Measurements from ENCODE around the gene NTN4. TPM values are rescaled to one million over a fixed set of nuclear protein-coding genes. Genes with fewer than 3 reads are reported as not detected.

NTN4 gene
- total and polyA plus RNA-seq, 7 donors = 3.7 to 17.4 (median 7.2) TPM

DNA sequence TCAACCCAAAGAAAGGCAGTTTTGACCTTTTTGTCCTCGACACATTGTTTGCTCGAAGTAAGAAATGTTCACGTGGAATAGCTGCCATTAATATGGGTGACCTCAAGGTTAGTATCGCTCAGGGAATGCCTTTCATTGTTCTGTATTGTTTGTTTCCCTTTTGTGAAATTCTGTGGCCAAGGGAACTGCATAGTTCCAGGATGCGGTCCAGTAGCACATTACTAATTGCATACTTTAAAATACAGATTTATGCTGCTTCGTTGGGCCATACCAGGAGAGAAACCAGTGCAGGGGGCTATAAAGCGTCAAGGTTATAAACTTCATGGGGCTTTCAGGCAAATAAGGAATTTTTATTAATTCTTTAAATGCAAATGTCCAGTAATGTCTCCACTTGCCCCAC lies 166.0 kb downstream of the NTN4 start:
- TF ChIP-seq EP300 (IDR thresholded peaks at IDR 0.05) = no peak
- TF ChIP-seq, protein P1, sequence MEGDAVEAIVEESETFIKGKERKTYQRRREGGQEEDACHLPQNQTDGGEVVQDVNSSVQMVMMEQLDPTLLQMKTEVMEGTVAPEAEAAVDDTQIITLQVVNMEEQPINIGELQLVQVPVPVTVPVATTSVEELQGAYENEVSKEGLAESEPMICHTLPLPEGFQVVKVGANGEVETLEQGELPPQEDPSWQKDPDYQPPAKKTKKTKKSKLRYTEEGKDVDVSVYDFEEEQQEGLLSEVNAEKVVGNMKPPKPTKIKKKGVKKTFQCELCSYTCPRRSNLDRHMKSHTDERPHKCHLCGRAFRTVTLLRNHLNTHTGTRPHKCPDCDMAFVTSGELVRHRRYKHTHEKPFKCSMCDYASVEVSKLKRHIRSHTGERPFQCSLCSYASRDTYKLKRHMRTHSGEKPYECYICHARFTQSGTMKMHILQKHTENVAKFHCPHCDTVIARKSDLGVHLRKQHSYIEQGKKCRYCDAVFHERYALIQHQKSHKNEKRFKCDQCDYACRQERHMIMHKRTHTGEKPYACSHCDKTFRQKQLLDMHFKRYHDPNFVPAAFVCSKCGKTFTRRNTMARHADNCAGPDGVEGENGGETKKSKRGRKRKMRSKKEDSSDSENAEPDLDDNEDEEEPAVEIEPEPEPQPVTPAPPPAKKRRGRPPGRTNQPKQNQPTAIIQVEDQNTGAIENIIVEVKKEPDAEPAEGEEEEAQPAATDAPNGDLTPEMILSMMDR (IDR thresholded peaks at IDR 0.05) = no peak
- TF ChIP-seq POLR2A (IDR thresholded peaks at IDR 0.05) = no peak
- peak in 1 of 4 donors; percentile 9 for TF ChIP-seq POLR2AphosphoS5 (IDR thresholded peaks at IDR 0.05)
- DNase-seq = no peak
- Histone ChIP-seq H3K27me3 (no peaks in the 10 kb centered on the region), H3K36me3 (no peaks in the 10 kb centered on the region), H3K4me1 (peaks cover 0 to 18% (median 16%) of the 10 kb centered on the region in 4 donors), H3K27ac (peak overlapping the region in 3 of 4 donors; percentile 39 to 85 (median 52)), H3K4me3 (no peak overlapping the region), H3K9me3 (no peaks in the 10 kb centered on the region)
- WGBS, 2 donors = 76 to 77% methylated on average over 7 of the region's 7 CpGs
- intact Hi-C loops (cut with DNase I) = loop anchor here (10.0 kb wide), 1 partner anchor 190 kb away; no protein-coding TSS in a partner anchor

DNA sequence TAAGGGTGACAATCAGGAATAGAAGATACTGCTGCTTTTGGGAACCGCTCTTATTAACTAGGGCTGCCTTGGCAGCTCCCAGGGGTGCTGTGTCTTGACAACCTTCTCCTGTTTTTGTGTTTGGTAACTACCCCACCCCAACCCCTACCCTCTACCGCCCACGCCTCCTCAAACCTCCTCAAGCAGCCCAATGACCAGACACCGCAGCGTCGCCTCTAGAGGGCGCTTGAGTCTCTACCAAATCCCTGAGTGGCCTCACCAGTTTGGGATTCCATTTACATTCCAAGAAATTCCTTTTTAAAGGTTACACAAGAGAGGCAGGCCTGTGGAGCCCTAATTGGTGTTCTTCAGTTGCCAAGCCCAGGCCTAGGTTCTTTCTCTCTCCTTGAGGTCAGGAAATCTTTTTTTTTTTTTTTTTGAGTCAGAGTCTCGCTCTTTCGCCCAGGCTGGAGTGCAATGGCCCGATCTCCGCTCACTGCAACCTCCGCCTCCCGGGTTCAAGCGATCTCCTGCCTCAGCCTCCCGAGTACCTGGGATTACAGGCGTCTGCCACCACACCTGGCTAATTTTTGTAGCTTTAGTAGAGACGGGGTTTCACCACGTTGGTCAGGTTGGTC lies 166.9 kb downstream of the NTN4 start:
- TF ChIP-seq, protein P1 (IDR thresholded peaks at IDR 0.05) = peak in 3 of 4 experiments; percentile 36 to 43 (median 43)
- TF ChIP-seq EP300 (IDR thresholded peaks at IDR 0.05) = no peak
- intact Hi-C loops (cut with DNase I) = loop anchor here (10.0 kb wide), 1 partner anchor 191 kb away; no protein-coding TSS in a partner anchor
- Histone ChIP-seq H3K27me3 (no peaks in the 10 kb centered on the region), H3K27ac (peak overlapping the region in 3 of 4 donors; percentile 39 to 85 (median 52)), H3K4me1 (peaks cover 0 to 18% (median 16%) of the 10 kb centered on the region in 4 donors), H3K9me3 (no peaks in the 10 kb centered on the region), H3K36me3 (no peaks in the 10 kb centered on the region), H3K4me3 (no peak overlapping the region)
- no peak for DNase-seq
- WGBS, 2 donors = 52 to 59% methylated on average over 16 to 18 of the region's 18 CpGs

DNA sequence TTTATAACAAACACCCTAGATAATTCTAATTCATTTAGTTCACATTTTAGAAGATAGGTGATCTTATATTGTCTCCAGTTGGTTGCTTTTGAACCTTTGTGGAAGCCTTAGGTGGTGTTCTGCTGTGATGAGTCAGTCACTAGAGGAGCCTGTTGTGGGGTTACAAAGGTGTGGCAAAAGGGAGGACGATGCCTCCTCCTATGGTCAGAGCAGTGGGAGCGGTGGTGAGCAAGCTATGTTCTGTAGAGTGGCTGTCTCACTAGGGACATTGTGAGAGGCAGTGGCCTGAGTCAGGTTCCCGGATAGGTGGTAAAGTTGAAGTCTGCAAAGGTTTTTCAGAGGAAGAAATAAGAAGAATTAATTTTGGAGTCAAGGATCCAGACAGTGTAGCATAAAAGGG lies 167.7 kb downstream of the NTN4 start:
- whole genome bisulfite sequencing, 2 donors = 88 to 95% methylated on average over 3 of the region's 3 CpGs
- no peak for DNase-seq
- Histone ChIP-seq H3K4me1 (peaks cover 0 to 18% (median 16%) of the 10 kb centered on the region in 4 donors), H3K27me3 (no peaks in the 10 kb centered on the region), H3K27ac (peak overlapping the region in 1 of 4 donors; percentile 85), H3K36me3 (no peaks in the 10 kb centered on the region), H3K9me3 (no peaks in the 10 kb centered on the region), H3K4me3 (no peak overlapping the region)
- TF ChIP-seq, protein P1 (IDR thresholded peaks at IDR 0.05) = no peak
- TF ChIP-seq EP300 (IDR thresholded peaks at IDR 0.05) (no peak), POLR2AphosphoS5 (IDR thresholded peaks at IDR 0.05) (no peak), POLR2A (IDR thresholded peaks at IDR 0.05) (no peak)
- intact Hi-C loops (cut with DNase I) = loop anchor here (10.0 kb wide), 1 partner anchor 192 kb away; no protein-coding TSS in a partner anchor

DNA sequence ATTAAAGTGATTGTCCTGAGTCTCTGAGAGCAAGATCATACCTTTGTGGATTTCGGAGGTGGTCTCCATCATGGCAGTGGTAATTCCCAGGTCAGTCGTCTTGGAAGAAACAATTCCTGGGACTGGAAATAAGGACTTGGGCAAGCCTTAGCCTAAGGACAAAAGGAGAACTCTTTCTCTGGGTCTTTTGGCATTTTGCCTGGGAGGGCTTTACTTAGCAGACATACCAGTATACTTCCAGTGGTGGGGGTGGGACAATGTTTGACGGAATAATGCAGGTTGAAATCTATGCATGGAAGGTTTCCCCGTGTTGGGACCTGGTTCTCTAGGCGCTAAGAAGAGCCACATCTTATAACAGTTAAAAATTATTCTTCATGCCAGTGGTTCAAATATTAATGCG lies 168.8 kb downstream of the NTN4 start:
- WGBS, 2 donors = 85 to 94% methylated on average over 6 of the region's 6 CpGs
- Histone ChIP-seq H3K36me3 (no peaks in the 10 kb centered on the region), H3K27ac (no peak overlapping the region), H3K4me1 (peaks cover 0 to 18% (median 16%) of the 10 kb centered on the region in 4 donors), H3K9me3 (no peaks in the 10 kb centered on the region), H3K27me3 (no peaks in the 10 kb centered on the region), H3K4me3 (no peak overlapping the region)
- no peak for DNase-seq
- TF ChIP-seq POLR2A (IDR thresholded peaks at IDR 0.05) (no peak), POLR2AphosphoS5 (IDR thresholded peaks at IDR 0.05) (no peak), EP300 (IDR thresholded peaks at IDR 0.05) (no peak)
- TF ChIP-seq, protein P1 (IDR thresholded peaks at IDR 0.05) = no peak
- intact Hi-C loops (cut with DNase I) = loop anchor here (10.0 kb wide), 1 partner anchor 193 kb away; no protein-coding TSS in a partner anchor
